HCT116 (cell line): ENCODE results near the gene RHOH. TPM values are rescaled to one million over a fixed set of nuclear protein-coding genes. Genes with fewer than 3 reads are reported as not detected.

ENCODE experiments used
- ATAC-seq: fragments of 200-7000 bp; cut with Tn5 transposase; 2 replicates; pipeline ENCODE4 v1.9.1; 2020; ENCODE audit warnings: mild to moderate bottlenecking, moderate library complexity
- BruUV-seq: library from RNA; stranded (reverse); fragments of 400-500 nt; replicated peaks from 2 replicates; lab custom pipeline; 2021; lab: Mats Ljungman, UMichigan
- CTCF ChIA-PET: fragments of 300-600 bp; sonication (Branson Sonifier 250); formaldehyde crosslinking; loops from one replicate; lab custom pipeline; 2021; ENCODE audit warnings: antibody characterized with exemption; lab: Charles Lee
- POLR2A ChIA-PET: fragments of 300-600, 350-600 bp; sonication (Branson Sonifier 250); formaldehyde crosslinking; loops from one replicate; lab custom pipeline; 2021; ENCODE audit warnings: antibody characterized with exemption; lab: Charles Lee
- RAD21 ChIA-PET, 2 experiments: fragments of 300-600 bp; sonication (Branson Sonifier 250); formaldehyde crosslinking; loops; one replicate each; lab custom pipeline; 2023; ENCODE audit warnings: low total read pairs in 2 of 2; ENCODE audit not compliant: uncharacterized antibody in 2 of 2, unreplicated experiment in 2 of 2, low non-redundant PET in 1 of 2; lab: Charles Lee
- DNase-seq: peaks from one replicate; pipeline ENCODE4 v3.0.0-alpha.2; 2010; ENCODE audit warnings: low read depth, low spot score
- H2AFZ ChIP-seq: fragments of 200-600 bp; shearing (Covaris generic), sonication (generic); 2 replicates; pipeline ENCODE4 v1.6.1; 2017; ENCODE audit warnings: low read depth, mixed run types, mixed read lengths, antibody characterized with exemption, low read length; ENCODE audit not compliant: poor library complexity, severe bottlenecking
- H3K27ac ChIP-seq: 2 replicates; pipeline ENCODE4 v1.5.1; 2012; ENCODE audit warnings: low read depth, low read length
- H3K27me3 ChIP-seq: fragments of 200-600 bp; sonication (generic); 2 replicates; pipeline ENCODE4 v1.6.1; 2016; ENCODE audit warnings: mixed run types, low read length, mixed read lengths; ENCODE audit not compliant: insufficient read depth
- H3K36me3 ChIP-seq, 2 experiments: fragments of 200-500 bp in 1 of 2; fragments of 200-600 bp in 1 of 2; sonication (Bioruptor generic) in 1 of 2; sonication (generic) in 1 of 2; 2 replicates each; pipeline versions ENCODE4 v1.5.1 to v1.6.1; 2014 to 2016; ENCODE audit warnings: low read length in 2 of 2, inconsistent platforms in 1 of 2, mixed read lengths in 1 of 2, mixed run types in 1 of 2; ENCODE audit not compliant: insufficient read depth in 2 of 2, control insufficient read depth in 1 of 2
- H3K4me1 ChIP-seq, 2 experiments: fragments of 200-600 bp in 1 of 2; sonication (generic) in 1 of 2; 2 replicates each; pipeline versions ENCODE4 v1.5.1 to v1.6.1; 2012 to 2017; ENCODE audit warnings: low read length in 2 of 2, inconsistent platforms in 1 of 2, mild to moderate bottlenecking in 1 of 2, mixed read lengths in 1 of 2, mixed run types in 1 of 2, moderate library complexity in 1 of 2; ENCODE audit not compliant: insufficient read depth in 2 of 2, control insufficient read depth in 1 of 2
- H3K4me2 ChIP-seq: fragments of 200-600 bp; sonication (generic); 2 replicates; pipeline ENCODE4 v1.6.1; 2017; ENCODE audit warnings: mixed run types, low read length, mixed read lengths
- H3K4me3 ChIP-seq, 2 experiments: fragments of 200-600 bp in 1 of 2; sonication (generic) in 1 of 2; replicated peaks in 1 of 2; 2 replicates each; pipeline ENCODE4 v1.5.1; 2011 to 2016; ENCODE audit warnings: low read length in 2 of 2, control low read depth in 1 of 2, low read depth in 1 of 2, mild to moderate bottlenecking in 1 of 2, mixed read lengths in 1 of 2, mixed run types in 1 of 2
- H3K79me2 ChIP-seq: fragments of 200-600 bp; sonication (generic); 2 replicates; pipeline ENCODE4 v1.6.1; 2017; ENCODE audit warnings: mild to moderate bottlenecking, mixed run types, low read length, moderate library complexity, mixed read lengths; ENCODE audit not compliant: insufficient read depth
- H3K9ac ChIP-seq: fragments of 200-600 bp; sonication (generic); 2 replicates; pipeline ENCODE4 v1.6.1; 2016; ENCODE audit warnings: low read length, mixed read lengths
- H3K9me2 ChIP-seq: fragments of 200-600 bp; sonication (generic), shearing (Covaris generic); 2 replicates; pipeline ENCODE4 v1.6.1; 2017; ENCODE audit warnings: mixed run types, mild to moderate bottlenecking, moderate library complexity; ENCODE audit not compliant: insufficient read depth
- H3K9me3 ChIP-seq, 2 experiments: fragments of 200-500 bp in 1 of 2; fragments of 200-600 bp in 1 of 2; sonication (Bioruptor generic) in 1 of 2; sonication (generic) in 1 of 2; 2 replicates each; pipeline ENCODE4 v1.6.1; 2014 to 2017; ENCODE audit warnings: low read length in 2 of 2, mixed read lengths in 2 of 2, inconsistent platforms in 1 of 2, low read depth in 1 of 2, mild to moderate bottlenecking in 1 of 2, mixed run types in 1 of 2, moderate library complexity in 1 of 2; ENCODE audit not compliant: control insufficient read depth in 1 of 2, insufficient read depth in 1 of 2
- H4K20me1 ChIP-seq: fragments of 200-600 bp; sonication (generic), shearing (Covaris generic); 2 replicates; pipeline ENCODE4 v1.6.1; 2017; ENCODE audit warnings: mixed run types, mild to moderate bottlenecking, moderate library complexity; ENCODE audit not compliant: insufficient read depth
- CBX3 ChIP-seq: IDR thresholded peaks from 2 replicates; pipeline ENCODE4 v1.6.1; 2012; ENCODE audit warnings: low read depth
- EZH2 ChIP-seq: fragments of 200-600 bp; sonication (generic); IDR thresholded peaks from 2 replicates; pipeline ENCODE4 v1.6.1; 2017; ENCODE audit warnings: antibody characterized with exemption, mixed run types
- EZH2phosphoT487 ChIP-seq: fragments of 200-600 bp; IDR thresholded peaks from 2 replicates; pipeline ENCODE4 v1.6.1; 2018; ENCODE audit warnings: antibody characterized with exemption, borderline replicate concordance
- POLR2A ChIP-seq: IDR thresholded peaks from 2 replicates; pipeline ENCODE4 v1.7.0; 2011; ENCODE audit warnings: borderline replicate concordance; ENCODE audit not compliant: insufficient read depth, insufficient read length; ENCODE audit errors: extremely low read depth
- POLR2AphosphoS5 ChIP-seq: IDR thresholded peaks from 2 replicates; pipeline ENCODE4 v1.6.1; 2011; ENCODE audit warnings: mild to moderate bottlenecking, low read depth, low read length, moderate library complexity
- RAD21 ChIP-seq: IDR thresholded peaks from 2 replicates; pipeline ENCODE4 v1.6.1; 2012; ENCODE audit warnings: low read depth, mild to moderate bottlenecking
- SIN3A ChIP-seq: IDR thresholded peaks from 2 replicates; pipeline ENCODE4 v1.6.1; 2012; ENCODE audit warnings: low read depth
- ZFX ChIP-seq: fragments of 450-650 bp; IDR thresholded peaks from 2 replicates; pipeline ENCODE4 v1.6.1; 2017
- ZNF274 ChIP-seq: fragments of 200-500 bp; sonication (Bioruptor generic); IDR thresholded peaks from 2 replicates; pipeline ENCODE4 v1.6.1; 2014; ENCODE audit warnings: mild to moderate bottlenecking, low read depth, low read length, inconsistent platforms
- intact Hi-C: fragments of 100-400 bp; cut with micrococcal nuclease; formaldehyde crosslinking; loops from 2 replicates; pipeline ENCODE4 v1.10.0; 2022
- total RNA-seq: library from RNA; stranded (reverse); gene quantifications from one replicate; pipeline ENCODE4 v1.2.1, GENCODE V29; 2021; ENCODE audit not compliant: unreplicated experiment
- TF ChIP-seq, protein P1 (sequence below), 3 experiments: fragments of 200-600 bp in 1 of 3; sonication (generic) in 1 of 3; IDR thresholded peaks in 2 of 3; conservative IDR thresholded peaks in 1 of 3; 2 replicates each; pipeline ENCODE4 v1.5.1; 2012 to 2017; ENCODE audit warnings: low read depth in 2 of 3, low read length in 2 of 3, antibody characterized with exemption in 1 of 3, borderline replicate concordance in 1 of 3, control low read depth in 1 of 3, mild to moderate bottlenecking in 1 of 3, mixed read lengths in 1 of 3, mixed run types in 1 of 3, moderate library complexity in 1 of 3; ENCODE audit not compliant: insufficient read depth in 1 of 3
- TF ChIP-seq, protein P2 (sequence below): IDR thresholded peaks from 2 replicates; pipeline ENCODE4 v1.6.1; 2012
- TF ChIP-seq, protein P3 (sequence below): IDR thresholded peaks from 2 replicates; pipeline ENCODE4 v1.6.1; 2011; ENCODE audit warnings: mild to moderate bottlenecking, low read length, moderate library complexity; ENCODE audit not compliant: insufficient replicate concordance; ENCODE audit errors: extremely low read depth

Gene RHOH
- total RNA-seq, 1 experiment from 2014 or later: 0.74 TPM

DNA sequence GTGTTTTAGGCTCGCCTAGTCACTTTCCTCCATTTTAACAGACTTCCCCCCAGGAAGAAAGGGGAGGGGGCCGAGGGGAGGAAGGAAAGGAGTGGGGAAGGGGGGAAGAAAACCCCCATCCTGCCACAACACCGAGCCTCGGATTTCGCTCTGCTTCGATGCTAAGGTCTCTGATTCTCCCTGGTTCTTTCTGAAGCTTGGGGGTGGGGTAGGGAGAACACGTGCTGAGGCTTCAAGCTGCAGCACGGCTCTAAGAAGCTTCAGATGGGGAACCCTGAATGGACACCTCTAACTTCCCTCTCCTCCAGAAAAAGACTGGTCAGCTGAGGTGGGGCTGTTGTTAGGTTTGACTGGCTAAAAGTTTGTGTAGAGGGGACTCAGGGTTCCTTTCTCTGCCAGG, 61.8 kb downstream of the RHOH start:
- BruUV-seq: no TSS peak
- H3K4me2 ChIP-seq: no peak overlapping the region
- H3K9me2 ChIP-seq: no peaks in the 10 kb centered on the region
- H3K4me3 ChIP-seq: no peak overlapping the region
- ChIA-PET RAD21 (no interaction called here), POLR2A (no interaction called here), CTCF (interaction anchor here (1.7 kb wide), 1 partner anchor 51 kb away, joined by 3 read pairs; no protein-coding TSS in a partner anchor)
- H3K36me3 ChIP-seq: no peaks in the 10 kb centered on the region
- peak overlapping the region; percentile 51 for H2AFZ ChIP-seq
- no peaks in the 10 kb centered on the region for H3K27me3 ChIP-seq
- DNase-seq (no peak), ATAC-seq (no peak)
- no peak overlapping the region for H3K9ac ChIP-seq
- no peaks in the 10 kb centered on the region for H3K9me3 ChIP-seq
- intact Hi-C loops: no loop called here
- H3K4me1 ChIP-seq: peaks cover 28 to 59% of the 10 kb centered on the region in 2 experiments
- H4K20me1 ChIP-seq: no peaks in the 10 kb centered on the region
- TF ChIP-seq SIN3A: no peak
- no peak for TF ChIP-seq POLR2AphosphoS5
- TF ChIP-seq POLR2A: no peak
- no peak for TF ChIP-seq RAD21
- TF ChIP-seq, protein P1, sequence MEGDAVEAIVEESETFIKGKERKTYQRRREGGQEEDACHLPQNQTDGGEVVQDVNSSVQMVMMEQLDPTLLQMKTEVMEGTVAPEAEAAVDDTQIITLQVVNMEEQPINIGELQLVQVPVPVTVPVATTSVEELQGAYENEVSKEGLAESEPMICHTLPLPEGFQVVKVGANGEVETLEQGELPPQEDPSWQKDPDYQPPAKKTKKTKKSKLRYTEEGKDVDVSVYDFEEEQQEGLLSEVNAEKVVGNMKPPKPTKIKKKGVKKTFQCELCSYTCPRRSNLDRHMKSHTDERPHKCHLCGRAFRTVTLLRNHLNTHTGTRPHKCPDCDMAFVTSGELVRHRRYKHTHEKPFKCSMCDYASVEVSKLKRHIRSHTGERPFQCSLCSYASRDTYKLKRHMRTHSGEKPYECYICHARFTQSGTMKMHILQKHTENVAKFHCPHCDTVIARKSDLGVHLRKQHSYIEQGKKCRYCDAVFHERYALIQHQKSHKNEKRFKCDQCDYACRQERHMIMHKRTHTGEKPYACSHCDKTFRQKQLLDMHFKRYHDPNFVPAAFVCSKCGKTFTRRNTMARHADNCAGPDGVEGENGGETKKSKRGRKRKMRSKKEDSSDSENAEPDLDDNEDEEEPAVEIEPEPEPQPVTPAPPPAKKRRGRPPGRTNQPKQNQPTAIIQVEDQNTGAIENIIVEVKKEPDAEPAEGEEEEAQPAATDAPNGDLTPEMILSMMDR (IDR thresholded peaks at IDR 0.05 in 2 of 3, conservative IDR thresholded peaks at IDR 0.05 in 1 of 3; ENCODE audit: borderline replicate concordance in 1 of 3, insufficient read depth in 1 of 3, low read depth in 2 of 3, low read length in 2 of 3): no peak
- H3K79me2 ChIP-seq: no peaks in the 10 kb centered on the region
- no peak overlapping the region for H3K27ac ChIP-seq

DNA sequence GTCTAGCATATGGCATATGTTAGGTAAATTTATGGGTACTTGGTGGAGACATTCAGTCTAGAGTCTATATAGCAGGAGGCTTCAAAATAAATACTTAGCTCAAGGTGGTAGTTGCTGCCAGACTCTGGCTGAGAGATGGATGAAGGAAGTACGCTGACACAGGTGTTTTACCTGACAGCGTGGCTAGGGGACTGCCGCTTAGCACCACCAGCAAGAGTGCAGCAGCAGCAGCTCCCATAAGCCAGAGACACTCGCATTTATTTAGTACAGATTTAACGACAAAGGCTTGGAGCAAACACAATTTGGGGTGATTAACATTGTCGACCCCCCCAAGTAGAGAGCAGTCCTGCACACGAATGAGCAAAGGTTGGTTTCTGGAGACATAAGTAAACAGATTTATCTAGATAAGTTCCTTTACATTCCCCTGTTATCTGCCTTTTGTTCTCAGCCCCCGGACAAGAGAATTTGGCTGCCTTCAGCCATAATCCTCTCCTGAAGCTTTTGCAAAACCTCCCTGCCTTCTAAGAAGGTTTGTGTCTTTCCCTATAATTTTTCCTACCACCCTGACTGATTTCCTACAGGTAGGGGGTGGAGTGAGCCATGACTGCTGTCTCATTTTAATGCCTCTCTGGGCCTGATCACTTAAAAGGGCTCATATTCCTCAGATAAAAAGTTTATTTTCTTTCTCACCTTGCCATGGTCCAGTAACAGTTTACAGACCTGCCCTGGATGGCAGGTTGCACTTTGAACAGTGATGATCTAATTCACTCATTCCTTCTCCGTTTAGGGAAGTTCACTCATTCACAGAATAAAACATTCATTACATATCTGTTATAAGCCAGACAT, 64.6 kb downstream of the RHOH start:
- ChIA-PET RAD21 (no interaction called here), POLR2A (no interaction called here), CTCF (no interaction called here)
- DNase-seq (no peak), ATAC-seq (peak; percentile 37; the same call in 1 of the 2 replicates)
- no TSS peak for BruUV-seq
- Histone ChIP-seq H2AFZ (peak overlapping the region; percentile 71), H3K4me3 (no peak overlapping the region), H3K4me1 (peaks cover 6 to 31% of the 10 kb centered on the region in 2 experiments), H3K4me2 (no peak overlapping the region), H3K9ac (no peak overlapping the region), H3K27ac (no peak overlapping the region), H3K9me3 (no peaks in the 10 kb centered on the region), H3K79me2 (no peaks in the 10 kb centered on the region), H3K27me3 (no peaks in the 10 kb centered on the region), H4K20me1 (no peaks in the 10 kb centered on the region), H3K36me3 (no peaks in the 10 kb centered on the region), H3K9me2 (no peaks in the 10 kb centered on the region)
- intact Hi-C loops: no loop called here
- TF ChIP-seq, protein P2, sequence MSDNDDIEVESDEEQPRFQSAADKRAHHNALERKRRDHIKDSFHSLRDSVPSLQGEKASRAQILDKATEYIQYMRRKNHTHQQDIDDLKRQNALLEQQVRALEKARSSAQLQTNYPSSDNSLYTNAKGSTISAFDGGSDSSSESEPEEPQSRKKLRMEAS: no peak
- TF ChIP-seq, protein P3, sequence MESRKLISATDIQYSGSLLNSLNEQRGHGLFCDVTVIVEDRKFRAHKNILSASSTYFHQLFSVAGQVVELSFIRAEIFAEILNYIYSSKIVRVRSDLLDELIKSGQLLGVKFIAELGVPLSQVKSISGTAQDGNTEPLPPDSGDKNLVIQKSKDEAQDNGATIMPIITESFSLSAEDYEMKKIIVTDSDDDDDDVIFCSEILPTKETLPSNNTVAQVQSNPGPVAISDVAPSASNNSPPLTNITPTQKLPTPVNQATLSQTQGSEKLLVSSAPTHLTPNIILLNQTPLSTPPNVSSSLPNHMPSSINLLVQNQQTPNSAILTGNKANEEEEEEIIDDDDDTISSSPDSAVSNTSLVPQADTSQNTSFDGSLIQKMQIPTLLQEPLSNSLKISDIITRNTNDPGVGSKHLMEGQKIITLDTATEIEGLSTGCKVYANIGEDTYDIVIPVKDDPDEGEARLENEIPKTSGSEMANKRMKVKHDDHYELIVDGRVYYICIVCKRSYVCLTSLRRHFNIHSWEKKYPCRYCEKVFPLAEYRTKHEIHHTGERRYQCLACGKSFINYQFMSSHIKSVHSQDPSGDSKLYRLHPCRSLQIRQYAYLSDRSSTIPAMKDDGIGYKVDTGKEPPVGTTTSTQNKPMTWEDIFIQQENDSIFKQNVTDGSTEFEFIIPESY: no peak
- TF ChIP-seq, protein P1 (IDR thresholded peaks at IDR 0.05 in 2 of 3, conservative IDR thresholded peaks at IDR 0.05 in 1 of 3; ENCODE audit: borderline replicate concordance in 1 of 3, insufficient read depth in 1 of 3, low read depth in 2 of 3, low read length in 2 of 3): no peak
- no peak for TF ChIP-seq ZFX
- TF ChIP-seq ZNF274: no peak
- no peak for TF ChIP-seq EZH2
- TF ChIP-seq POLR2AphosphoS5: no peak
- no peak for TF ChIP-seq CBX3
- no peak for TF ChIP-seq EZH2phosphoT487
